Loucy (cell line): ENCODE data around the gene TRPM3.

Source experiments
- H2AFZ ChIP-seq: fragments of 200-600 bp; sonication (generic); 2 replicates; pipeline ENCODE4 v1.6.0; 2016; ENCODE audit warnings: antibody characterized with exemption, mild to moderate bottlenecking, low read length, moderate library complexity
- H3F3A ChIP-seq: fragments of 200-600 bp; 2 replicates; pipeline ENCODE4 v1.6.0; 2016; ENCODE audit warnings: antibody characterized with exemption, low read depth, mild to moderate bottlenecking
- H3K27me3 ChIP-seq: fragments of 200-600 bp; sonication (generic); 2 replicates; pipeline ENCODE4 v1.6.1; 2014; ENCODE audit warnings: low read length, mild to moderate bottlenecking; ENCODE audit not compliant: insufficient read depth, poor library complexity, severe bottlenecking
- H3K36me3 ChIP-seq: fragments of 200-600 bp; sonication (generic); 2 replicates; pipeline ENCODE4 v1.6.1; 2016; ENCODE audit warnings: low read length; ENCODE audit not compliant: insufficient read depth
- H3K4me1 ChIP-seq: fragments of 200-600 bp; sonication (generic); 2 replicates; pipeline ENCODE4 v1.5.1; 2014; ENCODE audit warnings: low read length, mild to moderate bottlenecking; ENCODE audit not compliant: insufficient read depth, poor library complexity, severe bottlenecking
- H3K4me2 ChIP-seq: fragments of 200-600 bp; sonication (generic); 2 replicates; pipeline ENCODE4 v1.6.0; 2014; ENCODE audit warnings: antibody characterized with exemption, low read length, low read depth, mild to moderate bottlenecking; ENCODE audit not compliant: poor library complexity, severe bottlenecking
- H3K4me3 ChIP-seq: fragments of 200-600 bp; sonication (generic); 2 replicates; pipeline ENCODE4 v1.5.1; 2014; ENCODE audit warnings: low read length, mild to moderate bottlenecking, mixed read lengths; ENCODE audit not compliant: poor library complexity, severe bottlenecking
- H3K79me2 ChIP-seq: fragments of 200-600 bp; sonication (generic); 2 replicates; pipeline ENCODE4 v1.6.1; 2014; ENCODE audit warnings: low read length; ENCODE audit not compliant: insufficient read depth
- H3K9ac ChIP-seq: fragments of 200-600 bp; sonication (generic); 2 replicates; pipeline ENCODE4 v1.6.0; 2014; ENCODE audit warnings: mild to moderate bottlenecking, low read depth, low read length, moderate library complexity; ENCODE audit not compliant: poor library complexity, severe bottlenecking
- H3K9me2 ChIP-seq: fragments of 200-600 bp; sonication (generic); replicated peaks from 2 replicates; pipeline ENCODE4 v1.6.1; 2016; ENCODE audit warnings: low read depth, low read length, mixed read lengths
- H3K9me3 ChIP-seq: fragments of 200-600 bp; sonication (generic); 2 replicates; pipeline ENCODE4 v1.6.1; 2014; ENCODE audit warnings: mild to moderate bottlenecking, antibody characterized with exemption, low read length, low read depth; ENCODE audit not compliant: insufficient read depth
- H4K20me1 ChIP-seq: fragments of 200-600 bp; sonication (generic); 2 replicates; pipeline ENCODE4 v1.6.0; 2014; ENCODE audit warnings: antibody characterized with exemption, low read length, mild to moderate bottlenecking; ENCODE audit not compliant: insufficient read depth, poor library complexity, severe bottlenecking
- CTCF ChIP-seq: fragments of 200-600 bp; sonication (generic); conservative IDR thresholded peaks from 2 replicates; pipeline ENCODE4 v1.5.1; 2014; ENCODE audit warnings: mild to moderate bottlenecking, antibody characterized with exemption, low read length
- EZH2phosphoT487 ChIP-seq: fragments of 200-600 bp; IDR thresholded peaks from 2 replicates; pipeline ENCODE4 v1.6.1; 2018; ENCODE audit warnings: antibody characterized with exemption, mild to moderate bottlenecking, moderate library complexity, borderline replicate concordance

Gene TRPM3

GRCh38 chr9:70581955-70582350 lies 539.5 kb downstream of the TRPM3 start:
- Histone ChIP-seq H3K79me2 (no peaks in the 10 kb centered on the region), H3K4me3 (no peak overlapping the region), H3K27me3 (no peaks in the 10 kb centered on the region), H3K9me2 (no peaks in the 10 kb centered on the region), H4K20me1 (no peaks in the 10 kb centered on the region), H2AFZ (no peak overlapping the region), H3K4me1 (no peaks in the 10 kb centered on the region), H3K9ac (no peak overlapping the region), H3K36me3 (no peaks in the 10 kb centered on the region), H3F3A (no peaks in the 10 kb centered on the region), H3K9me3 (no peaks in the 10 kb centered on the region), H3K4me2 (no peak overlapping the region)
- TF ChIP-seq CTCF (no peak), EZH2phosphoT487 (no peak)

GRCh38 chr9:70581214-70581954 lies 540.0 kb downstream of the TRPM3 start:
- no peaks in the 10 kb centered on the region for H3K4me1 ChIP-seq
- H3K9ac ChIP-seq: no peak overlapping the region
- no peaks in the 10 kb centered on the region for H3K9me3 ChIP-seq
- H3K27me3 ChIP-seq: no peaks in the 10 kb centered on the region
- H4K20me1 ChIP-seq: no peaks in the 10 kb centered on the region
- TF ChIP-seq CTCF: no peak
- no peak for TF ChIP-seq EZH2phosphoT487
- H3F3A ChIP-seq: no peaks in the 10 kb centered on the region
- H3K79me2 ChIP-seq: no peaks in the 10 kb centered on the region
- no peak overlapping the region for H3K4me3 ChIP-seq
- H3K9me2 ChIP-seq: no peaks in the 10 kb centered on the region
- H3K4me2 ChIP-seq: no peak overlapping the region
- H3K36me3 ChIP-seq: no peaks in the 10 kb centered on the region
- H2AFZ ChIP-seq: no peak overlapping the region

- Histone ChIP-seq H2AFZ (no peak overlapping the region), H3F3A (no peaks in the 10 kb centered on the region), H3K4me3 (no peak overlapping the region), H3K27me3 (no peaks in the 10 kb centered on the region), H3K4me1 (no peaks in the 10 kb centered on the region), H3K36me3 (no peaks in the 10 kb centered on the region), H3K79me2 (no peaks in the 10 kb centered on the region), H3K9ac (no peak overlapping the region), H3K9me3 (no peaks in the 10 kb centered on the region), H3K9me2 (no peaks in the 10 kb centered on the region), H3K4me2 (no peak overlapping the region), H4K20me1 (no peaks in the 10 kb centered on the region)
- TF ChIP-seq EZH2phosphoT487 (no peak), CTCF (no peak)
Measured at GRCh38 chr9:70580606-70581195, 540.7 kb downstream of the TRPM3 start.
